Measurements from ENCODE around the gene DNM1L.

- no peak for TF ChIP-seq EZH2 (IDR thresholded peaks at IDR 0.05; ENCODE audit: borderline replicate concordance, low read depth, low read length, poor library complexity, severe bottlenecking)
- no peak for TF ChIP-seq CTCF (conservative IDR thresholded peaks at IDR 0.05; ENCODE audit: low read depth, low read length)
These were observed 27.2 kb upstream of the DNM1L start for GRCh38 chr12:32651956-32652210.

Measured in A673 (cell line).